Activated CD8-positive, alpha-beta memory T cell treated with anti-CD3 and anti-CD28 coated beads for 1 hour (primary cell): ENCODE results near the gene ZNF700.
"Not testable (repeated sequence)": the region's sequence is repeated elsewhere in the genome, so short reads cannot be mapped to it uniquely, and the experiment has no call there.

Experiments
- DNase-seq, 2 donors: peaks; one replicate each; pipeline ENCODE4 v3.0.0-alpha.2; 2020; ENCODE audit warnings: low read depth in 1 of 2; ENCODE audit errors: extremely low read depth in 1 of 2

The ZNF700 gene

DNA sequence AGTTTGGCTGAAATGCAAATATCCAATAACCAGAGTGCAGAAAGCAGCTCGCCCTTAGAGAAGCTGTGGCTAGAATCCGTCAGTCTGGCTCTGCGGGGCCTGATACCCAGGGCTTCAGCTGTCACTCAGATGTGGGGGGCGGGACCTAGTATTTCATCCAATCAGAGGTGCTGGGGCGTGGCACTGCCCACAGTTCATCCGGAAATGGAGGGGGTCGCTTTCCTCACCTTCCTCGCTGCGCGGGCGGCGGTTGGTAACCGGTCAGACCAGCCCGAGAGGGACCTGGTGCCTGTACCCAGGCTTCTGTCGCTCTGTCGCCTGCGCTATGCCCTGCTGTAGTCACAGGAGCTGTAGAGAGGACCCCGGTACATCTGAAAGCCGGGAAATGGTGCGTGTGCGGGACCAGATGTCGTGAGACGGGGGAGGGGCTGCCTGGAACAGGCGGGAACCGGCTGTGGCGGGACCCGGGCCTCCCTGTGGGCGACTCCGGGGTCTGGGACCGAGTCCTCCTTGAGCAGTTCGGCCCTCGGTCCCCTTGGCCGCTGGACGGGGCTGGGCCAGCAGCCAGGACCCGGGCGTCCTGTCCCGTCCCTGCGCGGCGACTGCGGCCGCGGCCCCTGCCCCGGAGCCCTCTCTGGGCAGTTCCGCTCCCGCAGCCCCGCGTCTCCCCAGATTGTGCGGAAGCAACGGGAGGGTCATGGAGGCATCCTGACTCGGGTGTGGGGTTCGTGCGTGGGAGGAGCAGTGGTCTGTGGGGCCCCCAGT is at the start of gene ZNF700:
TSS of gene ZNF700 (plus strand) at position 222 of the 765 bp plus-strand sequence. CDS start at position 326, 104 bp downstream.
- DNase-seq, result peak; percentile 79 to 83

DNA sequence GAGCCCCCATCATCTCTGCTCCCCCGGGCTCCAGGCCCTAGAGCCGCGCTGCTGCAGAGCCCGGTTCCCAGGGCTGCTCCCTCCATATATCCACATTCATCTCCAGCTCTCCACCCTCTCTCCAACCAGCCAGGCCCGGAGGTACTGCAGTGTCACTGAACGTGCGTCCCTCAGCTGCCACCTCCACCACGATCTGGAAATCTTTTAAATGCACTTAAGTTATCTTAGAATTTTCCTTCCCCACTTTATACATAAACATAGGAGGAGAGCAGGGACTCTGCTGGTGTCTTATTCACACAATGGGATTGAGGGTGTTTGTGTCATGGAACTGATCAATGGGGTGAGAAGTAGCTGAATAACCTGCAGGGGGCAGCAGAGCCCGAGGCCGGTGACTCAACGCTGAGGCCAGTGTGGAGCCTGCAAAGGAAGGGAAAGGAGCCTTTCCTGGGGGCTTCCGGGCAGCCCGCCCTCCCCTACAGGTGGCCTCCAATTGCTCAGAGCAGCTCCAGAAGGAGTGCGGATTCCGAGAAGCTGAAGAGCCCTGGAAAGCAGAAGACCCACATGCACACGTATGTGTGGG is 45.1 kb upstream of the ZNF700 start:
- DNase-seq, result peak in 1 of 2 donors; percentile 22

DNA sequence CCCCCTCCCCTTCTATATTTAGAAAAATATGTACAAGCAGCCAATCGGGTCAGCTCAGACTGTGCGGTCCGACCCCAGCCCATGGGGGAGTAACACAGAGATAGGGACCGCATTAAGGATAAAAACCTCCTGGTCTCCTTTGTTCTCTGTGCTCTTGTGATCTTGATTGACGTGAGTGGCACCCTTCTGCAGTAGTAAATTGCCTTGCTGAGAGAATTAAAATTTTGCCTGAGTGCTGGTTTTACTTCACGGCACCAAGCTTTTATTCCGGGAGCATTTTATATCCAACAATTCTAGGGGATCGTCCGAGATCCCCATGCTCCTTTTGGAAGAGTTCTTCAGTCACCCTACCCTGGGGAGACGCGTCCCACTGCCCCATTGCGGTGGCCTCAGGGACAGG is 44.3 kb upstream of the ZNF700 start:
- DNase-seq, result no peak

DNA sequence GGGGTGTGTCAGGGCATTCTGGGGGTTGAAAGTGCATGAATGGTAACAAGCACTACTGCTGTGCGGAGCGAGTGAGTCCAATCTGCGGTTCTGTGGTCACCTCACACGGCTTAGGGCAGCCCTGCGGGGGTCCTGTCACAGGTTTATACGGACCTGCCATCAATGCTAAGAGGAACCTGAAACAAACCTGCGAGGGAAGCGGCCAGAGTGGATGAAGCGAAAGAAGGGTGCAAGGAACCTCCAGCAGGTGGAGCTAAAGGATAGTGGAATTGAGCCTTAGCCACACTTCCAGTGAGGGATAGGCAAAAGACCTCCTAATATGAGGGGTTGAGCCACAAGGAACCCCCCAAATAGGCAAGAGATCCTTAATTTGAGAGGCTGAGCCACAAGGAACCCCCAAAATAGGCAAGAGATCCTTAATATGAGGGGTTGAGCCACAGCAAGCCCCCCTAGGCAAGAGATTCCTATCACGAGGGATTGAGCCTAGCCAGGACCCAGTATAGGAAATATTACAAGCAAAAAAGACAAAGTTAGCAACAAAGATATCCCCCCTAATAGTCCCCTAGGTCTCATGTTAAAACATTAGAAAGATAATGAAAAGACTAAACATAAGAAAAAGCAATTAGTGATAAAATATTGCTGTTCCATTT is 43.6 kb upstream of the ZNF700 start:
- DNase-seq, result peak; percentile 32 to 37

DNA sequence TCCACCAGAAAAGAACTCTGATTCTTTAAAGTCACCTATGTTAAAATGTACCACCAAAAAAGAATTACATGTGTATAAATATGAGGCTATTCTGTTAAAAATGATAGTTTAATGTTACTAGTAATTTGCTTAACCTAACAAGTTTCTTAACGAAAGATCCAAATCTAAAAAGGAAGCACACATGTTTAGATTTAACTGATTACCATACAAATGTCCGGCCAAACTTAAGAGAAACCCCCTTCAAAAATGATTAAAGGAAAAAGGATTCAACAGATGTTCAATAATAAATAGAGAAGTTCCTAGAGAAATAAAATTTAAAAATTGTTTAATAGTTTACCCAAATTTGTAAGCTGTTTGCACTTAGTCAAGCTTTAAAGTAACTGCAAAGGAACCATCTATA is 42.3 kb upstream of the ZNF700 start:
- DNase-seq, result no peak

DNA sequence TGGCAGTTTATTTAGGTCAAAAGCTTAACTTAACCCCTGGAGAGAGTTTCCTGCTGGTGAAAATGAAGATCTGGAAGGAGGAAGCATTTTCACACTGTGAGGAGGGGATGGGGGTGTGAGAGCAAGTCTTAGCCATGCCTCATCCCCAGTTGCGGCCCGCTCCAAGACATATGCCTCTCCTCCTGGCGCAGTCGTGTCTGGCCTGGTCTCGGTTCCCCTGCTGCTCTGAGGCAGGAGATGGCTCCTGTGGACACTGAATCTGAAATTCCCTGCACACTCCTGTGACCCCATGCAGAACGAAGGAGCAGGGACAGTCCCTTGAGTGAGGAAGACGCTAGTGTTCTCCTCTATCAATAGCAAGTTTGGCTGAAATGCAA is 37.7 kb upstream of the ZNF700 start:
- no peak for DNase-seq

DNA sequence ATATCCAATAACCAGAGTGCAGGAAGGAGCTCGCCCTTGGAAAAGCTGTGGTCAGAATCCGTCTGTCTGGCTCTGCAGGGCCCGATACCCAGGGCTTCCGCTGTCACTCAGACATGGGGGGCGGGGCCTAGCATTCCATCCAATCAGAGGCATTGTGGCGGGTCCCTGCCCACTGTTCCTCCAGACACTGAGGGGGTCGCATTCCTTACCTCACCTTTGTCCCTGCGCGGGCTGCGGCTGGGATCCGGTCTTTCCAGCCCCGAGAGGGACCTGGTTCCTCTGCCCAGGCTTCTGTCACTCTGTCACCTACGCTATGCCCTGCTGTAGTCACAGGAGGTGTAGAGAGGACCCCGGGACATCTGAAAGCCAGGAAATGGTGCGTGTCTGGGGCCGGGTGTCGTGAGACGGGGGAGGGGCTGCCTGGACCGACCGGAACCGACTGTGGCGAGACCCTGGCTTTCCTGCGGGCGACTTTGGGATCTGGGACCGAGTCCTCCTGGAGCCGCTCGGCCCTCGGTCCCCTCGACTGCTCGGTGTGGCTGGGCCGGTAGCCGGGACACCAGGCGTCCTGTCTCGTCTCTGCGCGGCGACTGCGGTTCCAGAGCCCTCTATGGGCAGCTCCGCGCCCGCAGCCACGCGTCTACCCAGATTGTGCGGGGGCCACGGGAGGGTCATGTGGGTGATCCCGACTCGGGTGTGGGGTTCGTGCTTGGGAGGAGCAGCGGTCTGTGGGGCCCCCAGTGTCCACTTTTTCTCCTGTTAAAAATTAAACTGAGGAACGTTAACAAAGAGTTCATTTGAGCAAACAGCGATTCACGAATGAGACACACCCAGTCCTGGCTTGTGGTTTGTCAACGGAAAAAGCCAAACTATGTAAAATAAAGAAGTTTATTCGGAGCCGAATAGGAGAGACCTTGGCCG is 37.0 kb upstream of the ZNF700 start, which contains the start of gene ZNF69:
TSS of gene ZNF69 (plus strand) at position 172 of the 921 bp plus-strand sequence. CDS start at position 314, 142 bp downstream.
- DNase-seq, result peak in 1 of 2 donors; percentile 53

DNA sequence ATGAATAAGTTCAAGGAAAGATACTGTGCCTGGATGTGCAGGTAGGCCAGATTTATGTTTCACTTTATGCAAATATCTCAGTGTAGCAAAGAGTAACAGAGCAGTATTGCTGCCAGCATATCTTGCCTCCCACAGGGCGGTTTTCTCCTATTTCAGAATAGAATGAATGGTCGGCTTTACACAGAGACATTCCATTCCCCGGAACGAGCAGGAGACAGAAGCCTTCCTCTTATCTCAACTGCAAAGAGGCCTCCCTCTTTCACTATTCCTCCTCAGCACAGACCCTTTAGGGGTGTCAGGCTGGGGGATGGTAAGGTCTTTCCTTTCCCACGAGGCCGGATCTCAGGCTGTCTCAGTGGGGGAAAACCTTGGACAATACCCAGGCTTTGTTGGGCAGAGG is 35.0 kb upstream of the ZNF700 start:
- DNase-seq, result not testable (repeated sequence)

DNA sequence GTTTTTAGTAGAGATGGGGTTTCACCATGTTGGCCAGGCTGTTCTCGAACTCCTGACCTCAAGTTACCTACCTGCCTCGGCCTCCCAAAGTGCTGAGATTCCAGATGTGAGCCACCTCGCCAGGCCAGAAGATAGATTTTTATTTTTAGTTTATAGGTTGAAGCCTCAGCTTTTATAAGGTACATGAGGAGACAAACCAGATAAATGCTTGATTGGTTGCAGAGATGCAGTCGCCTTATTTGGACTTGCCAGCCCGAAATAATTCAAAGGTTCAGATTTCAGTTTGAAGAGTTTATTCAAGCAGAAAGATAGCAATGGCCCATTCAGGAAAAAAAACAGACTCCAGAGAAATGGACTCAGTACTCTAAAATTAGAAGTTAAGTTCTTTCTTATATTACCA is 34.3 kb upstream of the ZNF700 start:
- DNase-seq, result no peak

DNA sequence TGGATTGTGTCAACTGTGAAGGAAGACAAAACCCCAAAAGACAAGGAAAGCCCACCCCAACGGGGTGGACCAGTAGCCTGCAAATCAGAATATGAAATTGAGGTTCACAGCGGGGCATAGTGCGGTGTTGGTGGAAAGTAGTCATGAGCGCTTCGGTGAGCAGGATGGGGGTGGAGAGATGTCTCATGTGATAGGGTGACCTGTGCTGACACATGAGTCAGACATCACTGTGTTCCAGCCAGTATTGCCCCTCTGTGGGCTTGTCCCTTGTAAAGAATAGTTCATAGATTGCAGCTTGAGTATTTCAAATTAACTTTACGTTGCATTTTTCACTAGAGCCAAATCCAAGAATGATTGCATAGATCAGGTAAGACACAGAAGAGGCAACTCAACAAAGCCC is 30.1 kb upstream of the ZNF700 start:
- DNase-seq, result no peak

DNA sequence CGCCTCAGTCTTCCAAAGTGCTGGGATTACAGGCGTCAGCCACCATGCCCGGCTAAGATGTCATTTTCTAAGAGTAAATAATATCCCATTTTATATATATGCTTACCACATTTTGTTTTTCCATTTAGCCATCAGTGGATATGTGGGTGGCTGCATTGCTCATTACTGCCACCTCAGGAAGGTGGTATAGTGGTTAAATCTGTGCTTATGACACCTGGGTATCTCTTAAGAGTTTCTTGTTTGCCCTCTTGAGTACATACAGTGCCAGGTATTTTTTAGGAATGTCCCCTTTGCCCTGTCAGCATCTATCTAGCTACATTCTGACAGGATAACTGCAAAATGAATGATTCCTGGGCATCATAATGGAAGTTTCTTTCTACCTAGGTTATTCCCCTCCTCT is 22.7 kb upstream of the ZNF700 start:
- no peak for DNase-seq

DNA sequence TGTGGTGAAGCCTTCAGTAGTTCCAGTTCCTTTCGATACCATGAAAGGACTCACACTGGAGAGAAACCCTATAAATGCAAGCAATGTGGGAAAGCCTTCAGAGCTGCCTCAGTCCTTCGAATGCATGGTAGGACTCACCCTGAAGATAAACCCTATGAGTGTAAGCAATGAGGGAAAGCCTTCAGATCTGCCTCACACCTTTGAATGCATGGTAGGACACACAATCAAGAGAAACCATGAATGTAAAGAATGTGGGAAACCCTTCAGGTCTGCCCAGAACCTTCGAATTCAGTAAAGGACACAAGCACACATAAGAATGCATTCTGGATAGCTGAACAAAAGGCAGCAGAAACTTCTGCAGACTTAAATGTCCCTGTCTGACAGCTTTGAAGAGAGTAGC is 19.0 kb upstream of the ZNF700 start:
- no peak for DNase-seq

DNA sequence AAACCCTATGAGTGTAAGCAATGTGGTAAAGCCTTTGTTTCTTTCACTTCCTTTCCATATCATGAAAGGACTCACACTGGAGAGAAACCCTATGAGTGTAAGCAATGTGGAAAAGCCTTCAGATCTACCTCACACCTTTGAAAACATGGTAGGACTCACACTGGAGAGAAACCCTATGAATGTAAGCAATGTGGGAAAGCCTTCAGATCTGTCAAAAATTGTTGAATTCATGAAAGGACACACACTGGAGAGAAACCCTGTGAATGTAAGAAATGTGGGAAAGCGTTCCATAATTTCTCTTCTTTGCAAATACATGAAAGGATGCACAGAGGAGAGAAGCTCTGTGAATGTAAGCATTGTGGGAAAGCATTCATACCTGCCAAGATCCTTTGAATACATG is 13.0 kb upstream of the ZNF700 start:
- not testable (repeated sequence) for DNase-seq

DNA sequence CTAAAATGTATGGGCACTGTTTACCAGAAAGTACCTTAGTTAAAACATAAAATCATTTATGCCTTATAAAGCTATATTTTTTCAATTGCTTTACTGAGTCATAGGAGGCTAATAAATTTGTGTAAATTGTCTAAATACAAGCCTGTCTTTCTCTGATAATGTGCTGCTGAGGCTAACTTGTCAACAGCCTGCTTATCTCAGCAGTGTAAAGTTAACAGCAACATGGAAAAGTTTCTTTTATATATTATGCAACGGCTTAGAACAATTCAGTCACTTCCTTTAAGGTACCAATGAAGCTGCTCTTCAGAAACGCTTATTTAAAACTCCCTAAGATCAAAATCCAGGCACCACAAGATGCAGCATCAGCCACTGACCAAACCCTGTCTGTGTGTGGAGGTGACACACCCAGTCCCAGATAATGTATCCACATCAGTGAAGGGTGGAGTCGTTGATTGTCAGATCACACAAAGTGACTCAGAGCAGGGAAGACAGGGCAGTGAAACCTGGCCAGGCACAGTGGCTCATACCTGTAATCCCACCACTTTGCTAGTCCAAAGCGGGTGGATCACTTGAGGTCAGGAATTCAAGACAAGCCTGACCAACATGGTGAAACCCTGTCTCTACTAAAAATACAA is 10.4 kb upstream of the ZNF700 start:
- DNase-seq, result not testable (repeated sequence)

DNA sequence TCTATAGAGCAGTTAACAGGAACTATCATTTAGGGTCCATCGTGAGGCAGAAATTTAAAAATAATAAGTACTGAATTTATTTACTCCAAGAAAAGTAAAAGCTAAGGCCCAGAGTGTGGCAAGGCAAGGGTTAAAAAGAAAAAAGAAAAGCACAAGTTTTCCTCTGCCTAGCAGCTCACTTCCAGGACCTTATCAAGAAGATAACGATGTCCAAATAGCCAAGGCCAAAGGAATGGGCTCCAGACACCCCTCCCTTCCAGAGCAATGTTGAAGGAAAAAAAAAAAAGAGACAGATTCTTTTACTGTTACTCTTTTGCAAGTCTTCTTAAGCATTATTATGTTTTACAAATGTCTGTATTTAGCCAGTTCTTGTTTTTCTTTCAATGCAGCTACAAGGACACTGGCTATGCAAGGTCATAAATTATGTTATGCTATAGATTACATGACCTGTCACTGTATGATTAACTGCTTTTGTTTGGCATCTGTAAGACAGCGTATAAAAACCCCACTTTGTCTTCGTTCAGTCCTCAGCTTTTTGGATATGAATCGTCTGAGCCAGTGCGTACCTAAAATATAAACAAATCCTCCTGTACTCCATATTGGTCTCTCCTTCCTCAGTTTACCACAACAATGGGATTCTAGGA is 2.9 kb upstream of the ZNF700 start:
- DNase-seq, result no peak

DNA sequence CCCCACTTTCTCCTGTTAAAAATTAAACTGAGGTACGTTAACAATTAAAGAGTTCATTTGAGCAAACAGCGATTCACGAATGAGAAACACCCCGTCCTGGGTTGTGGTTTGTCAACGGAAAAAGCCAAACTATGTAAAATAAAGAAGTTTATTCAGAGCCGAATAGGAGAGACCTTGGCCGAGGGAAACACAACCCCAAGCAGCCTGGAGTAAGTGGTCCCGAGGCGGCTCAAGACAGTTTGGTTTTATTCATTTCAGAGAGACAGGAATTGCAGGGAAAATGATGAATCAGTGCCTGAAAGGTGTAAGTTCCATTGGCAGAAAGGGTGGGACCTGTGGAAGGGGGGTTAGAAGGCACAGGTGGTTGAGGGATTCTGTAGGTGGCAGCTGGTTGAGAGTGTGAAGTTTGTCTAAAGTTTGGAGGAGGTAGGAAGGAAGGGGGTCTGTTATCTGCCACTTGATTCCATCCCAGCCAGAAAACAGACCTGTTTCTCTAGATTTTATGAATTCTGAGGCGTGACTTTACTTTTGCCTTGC is 812 bp downstream of the ZNF700 start:
- DNase-seq, result not testable (repeated sequence)

DNA sequence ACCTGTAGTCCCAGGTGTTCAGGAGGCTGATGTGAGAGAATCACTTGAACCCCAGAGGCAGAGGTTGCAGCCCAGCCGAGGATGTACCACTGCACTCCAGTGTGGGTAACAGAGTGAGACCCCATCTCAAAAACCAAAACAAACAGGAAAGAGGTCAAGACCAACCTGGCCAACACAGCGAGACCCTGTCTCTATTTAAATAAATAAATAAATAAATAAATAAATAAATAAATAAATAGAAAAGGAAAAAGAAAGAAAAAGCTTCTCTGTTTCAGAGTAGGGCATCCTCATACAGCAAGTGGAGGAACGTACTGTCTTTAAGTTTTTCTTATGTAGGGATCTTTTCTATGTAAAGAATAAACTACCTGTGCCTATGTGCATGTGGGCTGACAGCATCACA is 2.3 kb downstream of the ZNF700 start:
- DNase-seq, result no peak

DNA sequence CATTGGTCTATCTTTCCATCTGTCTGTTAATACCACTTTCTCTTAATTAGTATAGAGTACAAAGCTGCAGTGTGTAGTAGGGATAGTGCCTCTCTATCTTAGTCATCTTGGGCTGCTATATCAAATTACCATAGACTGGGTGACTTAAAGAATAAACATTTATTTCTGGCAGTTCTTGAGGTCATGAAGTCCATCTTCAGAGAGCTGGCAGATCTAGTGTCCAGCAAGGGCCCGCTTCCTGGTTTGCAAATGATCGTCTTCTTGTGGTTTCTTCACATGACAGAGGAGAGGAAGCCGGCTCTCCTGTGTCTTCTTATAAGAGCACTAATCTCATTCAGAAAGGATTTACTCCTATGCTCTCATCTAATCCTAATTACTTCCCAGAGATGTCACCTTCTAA is 6.1 kb downstream of the ZNF700 start:
- no peak for DNase-seq

DNA sequence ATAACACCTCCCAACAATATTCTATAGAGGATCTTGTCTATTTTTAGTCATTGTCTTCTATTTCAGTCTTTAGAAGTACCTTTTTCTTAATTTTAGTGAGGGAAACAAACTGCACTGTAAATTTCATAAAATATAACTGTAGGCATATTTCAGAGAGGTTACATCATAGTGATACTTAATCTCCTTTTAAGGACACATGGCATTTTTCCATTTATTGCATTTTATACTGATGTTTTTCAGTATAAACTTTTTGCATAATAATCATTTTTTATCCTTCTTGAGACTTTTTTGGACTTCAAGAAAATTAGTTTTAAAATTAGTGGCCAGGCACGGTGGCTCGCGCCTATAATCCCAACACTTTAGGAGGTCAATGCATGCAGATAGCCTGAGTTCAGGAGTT is 6.6 kb downstream of the ZNF700 start:
- DNase-seq, result no peak

DNA sequence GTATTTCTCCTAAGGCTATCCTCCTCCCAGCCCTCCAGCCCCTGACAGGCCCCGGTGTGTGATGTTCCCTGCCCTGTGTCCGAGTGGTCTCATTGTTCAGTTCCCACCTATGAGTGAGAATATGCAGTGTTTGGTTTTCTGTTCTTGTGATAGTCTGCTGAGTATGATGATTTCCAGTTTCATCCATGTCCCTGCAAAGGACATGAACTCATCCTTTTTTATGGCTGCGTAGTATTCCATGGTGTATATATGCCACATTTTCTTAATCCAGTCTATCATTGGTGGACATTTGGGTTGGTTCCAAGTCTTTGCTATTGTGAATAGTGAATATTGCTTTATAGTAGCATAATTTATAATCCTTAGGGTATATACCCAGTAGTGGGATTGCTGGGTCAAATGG is 10.9 kb downstream of the ZNF700 start:
- DNase-seq, result not testable (repeated sequence)
